ENCODE data around the gene ARHGEF17.

The ARHGEF17 gene

DNA sequence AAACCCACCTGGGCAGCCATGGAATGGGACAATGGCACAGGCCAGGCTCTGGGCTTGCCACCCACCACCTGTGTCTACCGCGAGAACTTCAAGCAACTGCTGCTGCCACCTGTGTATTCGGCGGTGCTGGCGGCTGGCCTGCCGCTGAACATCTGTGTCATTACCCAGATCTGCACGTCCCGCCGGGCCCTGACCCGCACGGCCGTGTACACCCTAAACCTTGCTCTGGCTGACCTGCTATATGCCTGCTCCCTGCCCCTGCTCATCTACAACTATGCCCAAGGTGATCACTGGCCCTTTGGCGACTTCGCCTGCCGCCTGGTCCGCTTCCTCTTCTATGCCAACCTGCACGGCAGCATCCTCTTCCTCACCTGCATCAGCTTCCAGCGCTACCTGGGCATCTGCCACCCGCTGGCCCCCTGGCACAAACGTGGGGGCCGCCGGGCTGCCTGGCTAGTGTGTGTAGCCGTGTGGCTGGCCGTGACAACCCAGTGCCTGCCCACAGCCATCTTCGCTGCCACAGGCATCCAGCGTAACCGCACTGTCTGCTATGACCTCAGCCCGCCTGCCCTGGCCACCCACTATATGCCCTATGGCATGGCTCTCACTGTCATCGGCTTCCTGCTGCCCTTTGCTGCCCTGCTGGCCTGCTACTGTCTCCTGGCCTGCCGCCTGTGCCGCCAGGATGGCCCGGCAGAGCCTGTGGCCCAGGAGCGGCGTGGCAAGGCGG lies 11.4 kb upstream of the ARHGEF17 start:
- no peak for ATAC-seq

DNA sequence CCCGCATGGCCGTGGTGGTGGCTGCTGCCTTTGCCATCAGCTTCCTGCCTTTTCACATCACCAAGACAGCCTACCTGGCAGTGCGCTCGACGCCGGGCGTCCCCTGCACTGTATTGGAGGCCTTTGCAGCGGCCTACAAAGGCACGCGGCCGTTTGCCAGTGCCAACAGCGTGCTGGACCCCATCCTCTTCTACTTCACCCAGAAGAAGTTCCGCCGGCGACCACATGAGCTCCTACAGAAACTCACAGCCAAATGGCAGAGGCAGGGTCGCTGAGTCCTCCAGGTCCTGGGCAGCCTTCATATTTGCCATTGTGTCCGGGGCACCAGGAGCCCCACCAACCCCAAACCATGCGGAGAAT lies 10.9 kb upstream of the ARHGEF17 start:
- no peak for ATAC-seq
- no peak for TF ChIP-seq ESRRG (CRISPR knock-in tag; IDR thresholded peaks at IDR 0.05)
- no peak for TF ChIP-seq TOX (CRISPR knock-in tag; IDR thresholded peaks at IDR 0.05; ENCODE audit: borderline replicate concordance)
- TF ChIP-seq, protein P1, sequence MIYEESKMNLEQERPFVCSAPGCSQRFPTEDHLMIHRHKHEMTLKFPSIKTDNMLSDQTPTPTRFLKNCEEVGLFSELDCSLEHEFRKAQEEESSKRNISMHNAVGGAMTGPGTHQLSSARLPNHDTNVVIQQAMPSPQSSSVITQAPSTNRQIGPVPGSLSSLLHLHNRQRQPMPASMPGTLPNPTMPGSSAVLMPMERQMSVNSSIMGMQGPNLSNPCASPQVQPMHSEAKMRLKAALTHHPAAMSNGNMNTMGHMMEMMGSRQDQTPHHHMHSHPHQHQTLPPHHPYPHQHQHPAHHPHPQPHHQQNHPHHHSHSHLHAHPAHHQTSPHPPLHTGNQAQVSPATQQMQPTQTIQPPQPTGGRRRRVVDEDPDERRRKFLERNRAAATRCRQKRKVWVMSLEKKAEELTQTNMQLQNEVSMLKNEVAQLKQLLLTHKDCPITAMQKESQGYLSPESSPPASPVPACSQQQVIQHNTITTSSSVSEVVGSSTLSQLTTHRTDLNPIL (CRISPR knock-in tag; IDR thresholded peaks at IDR 0.05; ENCODE audit: low read depth), result no peak
- TF ChIP-seq, protein P2, sequence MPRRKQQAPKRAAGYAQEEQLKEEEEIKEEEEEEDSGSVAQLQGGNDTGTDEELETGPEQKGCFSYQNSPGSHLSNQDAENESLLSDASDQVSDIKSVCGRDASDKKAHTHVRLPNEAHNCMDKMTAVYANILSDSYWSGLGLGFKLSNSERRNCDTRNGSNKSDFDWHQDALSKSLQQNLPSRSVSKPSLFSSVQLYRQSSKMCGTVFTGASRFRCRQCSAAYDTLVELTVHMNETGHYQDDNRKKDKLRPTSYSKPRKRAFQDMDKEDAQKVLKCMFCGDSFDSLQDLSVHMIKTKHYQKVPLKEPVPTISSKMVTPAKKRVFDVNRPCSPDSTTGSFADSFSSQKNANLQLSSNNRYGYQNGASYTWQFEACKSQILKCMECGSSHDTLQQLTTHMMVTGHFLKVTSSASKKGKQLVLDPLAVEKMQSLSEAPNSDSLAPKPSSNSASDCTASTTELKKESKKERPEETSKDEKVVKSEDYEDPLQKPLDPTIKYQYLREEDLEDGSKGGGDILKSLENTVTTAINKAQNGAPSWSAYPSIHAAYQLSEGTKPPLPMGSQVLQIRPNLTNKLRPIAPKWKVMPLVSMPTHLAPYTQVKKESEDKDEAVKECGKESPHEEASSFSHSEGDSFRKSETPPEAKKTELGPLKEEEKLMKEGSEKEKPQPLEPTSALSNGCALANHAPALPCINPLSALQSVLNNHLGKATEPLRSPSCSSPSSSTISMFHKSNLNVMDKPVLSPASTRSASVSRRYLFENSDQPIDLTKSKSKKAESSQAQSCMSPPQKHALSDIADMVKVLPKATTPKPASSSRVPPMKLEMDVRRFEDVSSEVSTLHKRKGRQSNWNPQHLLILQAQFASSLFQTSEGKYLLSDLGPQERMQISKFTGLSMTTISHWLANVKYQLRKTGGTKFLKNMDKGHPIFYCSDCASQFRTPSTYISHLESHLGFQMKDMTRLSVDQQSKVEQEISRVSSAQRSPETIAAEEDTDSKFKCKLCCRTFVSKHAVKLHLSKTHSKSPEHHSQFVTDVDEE (CRISPR knock-in tag; IDR thresholded peaks at IDR 0.05), result no peak
- TF ChIP-seq, protein P3, sequence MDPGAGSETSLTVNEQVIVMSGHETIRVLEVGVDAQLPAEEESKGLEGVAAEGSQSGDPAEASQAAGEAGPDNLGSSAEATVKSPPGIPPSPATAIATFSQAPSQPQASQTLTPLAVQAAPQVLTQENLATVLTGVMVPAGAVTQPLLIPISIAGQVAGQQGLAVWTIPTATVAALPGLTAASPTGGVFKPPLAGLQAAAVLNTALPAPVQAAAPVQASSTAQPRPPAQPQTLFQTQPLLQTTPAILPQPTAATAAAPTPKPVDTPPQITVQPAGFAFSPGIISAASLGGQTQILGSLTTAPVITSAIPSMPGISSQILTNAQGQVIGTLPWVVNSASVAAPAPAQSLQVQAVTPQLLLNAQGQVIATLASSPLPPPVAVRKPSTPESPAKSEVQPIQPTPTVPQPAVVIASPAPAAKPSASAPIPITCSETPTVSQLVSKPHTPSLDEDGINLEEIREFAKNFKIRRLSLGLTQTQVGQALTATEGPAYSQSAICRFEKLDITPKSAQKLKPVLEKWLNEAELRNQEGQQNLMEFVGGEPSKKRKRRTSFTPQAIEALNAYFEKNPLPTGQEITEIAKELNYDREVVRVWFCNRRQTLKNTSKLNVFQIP (CRISPR knock-in tag; IDR thresholded peaks at IDR 0.05; ENCODE audit: borderline replicate concordance, low read depth), result no peak
- TF ChIP-seq TCF4 (CRISPR knock-in tag; IDR thresholded peaks at IDR 0.05; ENCODE audit: borderline replicate concordance), result no peak

More for the DNA sequence above, 11.4 kb upstream of the ARHGEF17 start:
- no peak for TF ChIP-seq OSR1 (CRISPR knock-in tag; IDR thresholded peaks at IDR 0.05)
- no peak for TF ChIP-seq BACH2 (CRISPR knock-in tag; IDR thresholded peaks at IDR 0.05; ENCODE audit: borderline replicate concordance)
- no peak for TF ChIP-seq RARB (CRISPR knock-in tag; IDR thresholded peaks at IDR 0.05)
- TF ChIP-seq, protein P4, sequence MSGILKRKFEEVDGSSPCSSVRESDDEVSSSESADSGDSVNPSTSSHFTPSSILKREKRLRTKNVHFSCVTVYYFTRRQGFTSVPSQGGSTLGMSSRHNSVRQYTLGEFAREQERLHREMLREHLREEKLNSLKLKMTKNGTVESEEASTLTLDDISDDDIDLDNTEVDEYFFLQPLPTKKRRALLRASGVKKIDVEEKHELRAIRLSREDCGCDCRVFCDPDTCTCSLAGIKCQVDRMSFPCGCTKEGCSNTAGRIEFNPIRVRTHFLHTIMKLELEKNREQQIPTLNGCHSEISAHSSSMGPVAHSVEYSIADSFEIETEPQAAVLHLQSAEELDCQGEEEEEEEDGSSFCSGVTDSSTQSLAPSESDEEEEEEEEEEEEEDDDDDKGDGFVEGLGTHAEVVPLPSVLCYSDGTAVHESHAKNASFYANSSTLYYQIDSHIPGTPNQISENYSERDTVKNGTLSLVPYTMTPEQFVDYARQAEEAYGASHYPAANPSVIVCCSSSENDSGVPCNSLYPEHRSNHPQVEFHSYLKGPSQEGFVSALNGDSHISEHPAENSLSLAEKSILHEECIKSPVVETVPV (CRISPR knock-in tag; IDR thresholded peaks at IDR 0.05), result no peak
- no peak for TF ChIP-seq ZNF70 (CRISPR knock-in tag; IDR thresholded peaks at IDR 0.05)
- TF ChIP-seq, protein P3 (CRISPR knock-in tag; IDR thresholded peaks at IDR 0.05; ENCODE audit: borderline replicate concordance, low read depth), result no peak
- TF ChIP-seq TCF4 (CRISPR knock-in tag; IDR thresholded peaks at IDR 0.05; ENCODE audit: borderline replicate concordance), result no peak
- TF ChIP-seq, protein P2 (CRISPR knock-in tag; IDR thresholded peaks at IDR 0.05), result no peak
- no peak for TF ChIP-seq ARNTL (CRISPR knock-in tag; IDR thresholded peaks at IDR 0.05; ENCODE audit: borderline replicate concordance, low read depth)
- no peak for TF ChIP-seq SNAI2 (CRISPR knock-in tag; IDR thresholded peaks at IDR 0.05)
- TF ChIP-seq ESRRG (CRISPR knock-in tag; IDR thresholded peaks at IDR 0.05), result no peak
- TF ChIP-seq, protein P1 (CRISPR knock-in tag; IDR thresholded peaks at IDR 0.05; ENCODE audit: low read depth), result no peak
- TF ChIP-seq TOX (CRISPR knock-in tag; IDR thresholded peaks at IDR 0.05; ENCODE audit: borderline replicate concordance), result no peak
- no peak for TF ChIP-seq ISL1 (CRISPR knock-in tag; IDR thresholded peaks at IDR 0.05)
- TF ChIP-seq ZC3H10 (CRISPR knock-in tag; IDR thresholded peaks at IDR 0.05), result no peak
- no peak for TF ChIP-seq ZFP30 (CRISPR knock-in tag; IDR thresholded peaks at IDR 0.05)
- TF ChIP-seq ZFP3 (CRISPR knock-in tag; IDR thresholded peaks at IDR 0.05), result no peak
- TF ChIP-seq ZNF565 (CRISPR knock-in tag; conservative IDR thresholded peaks at IDR 0.05; ENCODE audit: low read depth), result no peak

All from SK-N-SH treated with all-trans-retinoic acid at 6 μM for 48 hours (cell line).